HL-60 (cell line): Measurements from ENCODE around the gene MOK.

Experiments used
- CTCF ChIP-seq: IDR thresholded peaks from one replicate; pipeline ENCODE4 v1.5.1; 2011; ENCODE audit warnings: low read length, control low read depth, inconsistent platforms; ENCODE audit not compliant: insufficient read depth
- GABPA ChIP-seq: IDR thresholded peaks from 2 replicates; pipeline ENCODE4 v1.6.1; 2012; ENCODE audit warnings: low read depth

GRCh38 chr14:102231476-102232347 lies 73.3 kb downstream of the MOK start:
- TF ChIP-seq CTCF (no peak), GABPA (no peak)
